GM10266 (cell line): ENCODE data around the gene EID2.

Experiments used
- DNase-seq: peaks from one replicate; pipeline ENCODE4 v3.0.0; 2012; ENCODE audit errors: extremely low spot score
- TF ChIP-seq, protein P1 (sequence below): IDR thresholded peaks from 2 replicates; pipeline ENCODE4 v1.5.1; 2012; ENCODE audit warnings: mild to moderate bottlenecking, low read depth; ENCODE audit not compliant: control insufficient read depth, insufficient read depth; ENCODE audit errors: missing control alignments

EID2 gene

DNA sequence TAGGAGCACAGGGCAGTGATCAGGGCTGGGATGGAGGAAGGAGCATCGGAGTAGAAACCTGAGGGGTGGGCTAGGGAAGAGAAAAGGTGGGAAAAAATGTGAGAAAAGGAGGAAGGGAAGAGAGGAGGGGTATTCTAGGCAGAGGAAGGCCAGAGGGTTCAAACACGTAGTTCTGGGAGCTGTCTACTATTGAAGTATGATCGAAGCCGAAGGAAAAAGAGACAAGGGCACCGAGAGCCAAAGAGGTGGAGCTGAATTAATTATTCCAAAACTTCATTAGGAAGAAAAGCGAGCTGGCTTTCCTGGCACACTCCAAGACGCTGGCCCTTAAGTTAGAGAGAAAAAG lies 33.4 kb downstream of the EID2 start:
- DNase-seq, result no peak
- TF ChIP-seq, protein P1, sequence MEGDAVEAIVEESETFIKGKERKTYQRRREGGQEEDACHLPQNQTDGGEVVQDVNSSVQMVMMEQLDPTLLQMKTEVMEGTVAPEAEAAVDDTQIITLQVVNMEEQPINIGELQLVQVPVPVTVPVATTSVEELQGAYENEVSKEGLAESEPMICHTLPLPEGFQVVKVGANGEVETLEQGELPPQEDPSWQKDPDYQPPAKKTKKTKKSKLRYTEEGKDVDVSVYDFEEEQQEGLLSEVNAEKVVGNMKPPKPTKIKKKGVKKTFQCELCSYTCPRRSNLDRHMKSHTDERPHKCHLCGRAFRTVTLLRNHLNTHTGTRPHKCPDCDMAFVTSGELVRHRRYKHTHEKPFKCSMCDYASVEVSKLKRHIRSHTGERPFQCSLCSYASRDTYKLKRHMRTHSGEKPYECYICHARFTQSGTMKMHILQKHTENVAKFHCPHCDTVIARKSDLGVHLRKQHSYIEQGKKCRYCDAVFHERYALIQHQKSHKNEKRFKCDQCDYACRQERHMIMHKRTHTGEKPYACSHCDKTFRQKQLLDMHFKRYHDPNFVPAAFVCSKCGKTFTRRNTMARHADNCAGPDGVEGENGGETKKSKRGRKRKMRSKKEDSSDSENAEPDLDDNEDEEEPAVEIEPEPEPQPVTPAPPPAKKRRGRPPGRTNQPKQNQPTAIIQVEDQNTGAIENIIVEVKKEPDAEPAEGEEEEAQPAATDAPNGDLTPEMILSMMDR, result no peak

GRCh38 chr19:39502640-39503417 lies 37.1 kb downstream of the EID2 start:
- DNase-seq, result peak; percentile 95

GRCh38 chr19:39501340-39501739 lies 38.6 kb downstream of the EID2 start:
- DNase-seq, result no peak
- TF ChIP-seq, protein P1, result no peak

More at GRCh38 chr19:39502640-39503417, 37.1 kb downstream of the EID2 start:
- TF ChIP-seq, protein P1, result peak; percentile 89

DNA sequence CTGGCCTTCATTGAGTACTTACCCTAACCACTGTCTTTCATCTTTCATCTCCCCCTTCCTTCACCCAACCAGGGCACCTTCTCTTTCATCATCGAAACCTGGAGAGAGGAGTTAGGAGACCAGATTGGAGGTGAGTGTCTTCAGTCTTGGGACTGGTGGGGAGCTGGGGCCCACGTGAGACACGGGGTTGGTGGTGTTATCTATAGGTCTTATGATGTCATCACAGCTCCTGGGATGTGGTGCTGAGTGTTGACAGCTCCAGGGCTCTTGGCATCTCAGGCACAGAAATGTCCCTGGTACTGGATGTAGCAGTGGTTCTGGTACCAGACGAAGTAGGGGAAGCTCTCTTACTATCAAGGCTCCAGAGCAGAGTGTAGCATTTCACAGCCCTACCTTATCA lies 39.4 kb downstream of the EID2 start:
- TF ChIP-seq, protein P1, result no peak
- no peak for DNase-seq

GRCh38 chr19:39499932-39500331 lies 40.0 kb downstream of the EID2 start:
- TF ChIP-seq, protein P1, result no peak
- DNase-seq, result no peak

- DNase-seq, result peak; percentile 38
- TF ChIP-seq, protein P1, result no peak
Measured at GRCh38 chr19:39498798-39499642, 40.9 kb downstream of the EID2 start, which contains the start of gene DLL3. Gene DLL3, plus strand, starts transcription at chr19:39498947. Its CDS starts 28 bp downstream, at chr19:39498975.
